HCT116 (cell line): ENCODE measurements around the gene CSH1. TPM values are rescaled to one million over a fixed set of nuclear protein-coding genes. Genes with fewer than 3 reads are reported as not detected.
A peak's percentile ranks its signal among the peaks of the same experiment; 100 is the strongest.

ENCODE experiments used
- ATAC-seq: fragments of 200-7000 bp; cut with Tn5 transposase; 2 replicates; pipeline ENCODE4 v1.9.1; 2020; ENCODE audit warnings: mild to moderate bottlenecking, moderate library complexity
- BruUV-seq: library from RNA; stranded (reverse); fragments of 400-500 nt; replicated peaks from 2 replicates; lab custom pipeline; 2021; lab: Mats Ljungman, UMichigan
- CTCF ChIA-PET: fragments of 300-600 bp; sonication (Branson Sonifier 250); formaldehyde crosslinking; loops from one replicate; lab custom pipeline; 2021; ENCODE audit warnings: antibody characterized with exemption; lab: Charles Lee
- POLR2A ChIA-PET: fragments of 300-600, 350-600 bp; sonication (Branson Sonifier 250); formaldehyde crosslinking; loops from one replicate; lab custom pipeline; 2021; ENCODE audit warnings: antibody characterized with exemption; lab: Charles Lee
- RAD21 ChIA-PET, 2 experiments: fragments of 300-600 bp; sonication (Branson Sonifier 250); formaldehyde crosslinking; loops; one replicate each; lab custom pipeline; 2023; ENCODE audit warnings: low total read pairs in 2 of 2; ENCODE audit not compliant: uncharacterized antibody in 2 of 2, unreplicated experiment in 2 of 2, low non-redundant PET in 1 of 2; lab: Charles Lee
- DNase-seq: peaks from one replicate; pipeline ENCODE4 v3.0.0-alpha.2; 2010; ENCODE audit warnings: low read depth, low spot score
- H2AFZ ChIP-seq: fragments of 200-600 bp; shearing (Covaris generic), sonication (generic); 2 replicates; pipeline ENCODE4 v1.6.1; 2017; ENCODE audit warnings: low read depth, mixed run types, mixed read lengths, antibody characterized with exemption, low read length; ENCODE audit not compliant: poor library complexity, severe bottlenecking
- H3K27ac ChIP-seq: 2 replicates; pipeline ENCODE4 v1.5.1; 2012; ENCODE audit warnings: low read depth, low read length
- H3K27me3 ChIP-seq: fragments of 200-600 bp; sonication (generic); 2 replicates; pipeline ENCODE4 v1.6.1; 2016; ENCODE audit warnings: mixed run types, low read length, mixed read lengths; ENCODE audit not compliant: insufficient read depth
- H3K36me3 ChIP-seq, 2 experiments: fragments of 200-500 bp in 1 of 2; fragments of 200-600 bp in 1 of 2; sonication (Bioruptor generic) in 1 of 2; sonication (generic) in 1 of 2; 2 replicates each; pipeline versions ENCODE4 v1.5.1 to v1.6.1; 2014 to 2016; ENCODE audit warnings: low read length in 2 of 2, inconsistent platforms in 1 of 2, mixed read lengths in 1 of 2, mixed run types in 1 of 2; ENCODE audit not compliant: insufficient read depth in 2 of 2, control insufficient read depth in 1 of 2
- H3K4me1 ChIP-seq, 2 experiments: fragments of 200-600 bp in 1 of 2; sonication (generic) in 1 of 2; 2 replicates each; pipeline versions ENCODE4 v1.5.1 to v1.6.1; 2012 to 2017; ENCODE audit warnings: low read length in 2 of 2, inconsistent platforms in 1 of 2, mild to moderate bottlenecking in 1 of 2, mixed read lengths in 1 of 2, mixed run types in 1 of 2, moderate library complexity in 1 of 2; ENCODE audit not compliant: insufficient read depth in 2 of 2, control insufficient read depth in 1 of 2
- H3K4me2 ChIP-seq: fragments of 200-600 bp; sonication (generic); 2 replicates; pipeline ENCODE4 v1.6.1; 2017; ENCODE audit warnings: mixed run types, low read length, mixed read lengths
- H3K4me3 ChIP-seq, 2 experiments: fragments of 200-600 bp in 1 of 2; sonication (generic) in 1 of 2; replicated peaks in 1 of 2; 2 replicates each; pipeline ENCODE4 v1.5.1; 2011 to 2016; ENCODE audit warnings: low read length in 2 of 2, control low read depth in 1 of 2, low read depth in 1 of 2, mild to moderate bottlenecking in 1 of 2, mixed read lengths in 1 of 2, mixed run types in 1 of 2
- H3K79me2 ChIP-seq: fragments of 200-600 bp; sonication (generic); 2 replicates; pipeline ENCODE4 v1.6.1; 2017; ENCODE audit warnings: mild to moderate bottlenecking, mixed run types, low read length, moderate library complexity, mixed read lengths; ENCODE audit not compliant: insufficient read depth
- H3K9ac ChIP-seq: fragments of 200-600 bp; sonication (generic); 2 replicates; pipeline ENCODE4 v1.6.1; 2016; ENCODE audit warnings: low read length, mixed read lengths
- H3K9me2 ChIP-seq: fragments of 200-600 bp; sonication (generic), shearing (Covaris generic); 2 replicates; pipeline ENCODE4 v1.6.1; 2017; ENCODE audit warnings: mixed run types, mild to moderate bottlenecking, moderate library complexity; ENCODE audit not compliant: insufficient read depth
- H3K9me3 ChIP-seq, 2 experiments: fragments of 200-500 bp in 1 of 2; fragments of 200-600 bp in 1 of 2; sonication (Bioruptor generic) in 1 of 2; sonication (generic) in 1 of 2; 2 replicates each; pipeline ENCODE4 v1.6.1; 2014 to 2017; ENCODE audit warnings: low read length in 2 of 2, mixed read lengths in 2 of 2, inconsistent platforms in 1 of 2, low read depth in 1 of 2, mild to moderate bottlenecking in 1 of 2, mixed run types in 1 of 2, moderate library complexity in 1 of 2; ENCODE audit not compliant: control insufficient read depth in 1 of 2, insufficient read depth in 1 of 2
- H4K20me1 ChIP-seq: fragments of 200-600 bp; sonication (generic), shearing (Covaris generic); 2 replicates; pipeline ENCODE4 v1.6.1; 2017; ENCODE audit warnings: mixed run types, mild to moderate bottlenecking, moderate library complexity; ENCODE audit not compliant: insufficient read depth
- ATF3 ChIP-seq: IDR thresholded peaks from 2 replicates; pipeline ENCODE4 v1.6.1; 2012
- CEBPB ChIP-seq: IDR thresholded peaks from 2 replicates; pipeline ENCODE4 v1.6.1; 2012; ENCODE audit warnings: low read depth
- CTCF ChIP-seq, 3 experiments: fragments of 200-600 bp in 1 of 3; sonication (generic) in 1 of 3; IDR thresholded peaks in 2 of 3; conservative IDR thresholded peaks in 1 of 3; 2 replicates each; pipeline ENCODE4 v1.5.1; 2012 to 2017; ENCODE audit warnings: low read depth in 2 of 3, low read length in 2 of 3, antibody characterized with exemption in 1 of 3, borderline replicate concordance in 1 of 3, control low read depth in 1 of 3, mild to moderate bottlenecking in 1 of 3, mixed read lengths in 1 of 3, mixed run types in 1 of 3, moderate library complexity in 1 of 3; ENCODE audit not compliant: insufficient read depth in 1 of 3
- EGR1 ChIP-seq: IDR thresholded peaks from 2 replicates; pipeline ENCODE4 v1.6.1; 2012; ENCODE audit warnings: low read depth
- ELF1 ChIP-seq: IDR thresholded peaks from 2 replicates; pipeline ENCODE4 v1.6.1; 2012; ENCODE audit warnings: low read depth, borderline replicate concordance
- EZH2phosphoT487 ChIP-seq: fragments of 200-600 bp; IDR thresholded peaks from 2 replicates; pipeline ENCODE4 v1.6.1; 2018; ENCODE audit warnings: antibody characterized with exemption, borderline replicate concordance
- POLR2AphosphoS5 ChIP-seq: IDR thresholded peaks from 2 replicates; pipeline ENCODE4 v1.6.1; 2011; ENCODE audit warnings: mild to moderate bottlenecking, low read depth, low read length, moderate library complexity
- RAD21 ChIP-seq: IDR thresholded peaks from 2 replicates; pipeline ENCODE4 v1.6.1; 2012; ENCODE audit warnings: low read depth, mild to moderate bottlenecking
- SP1 ChIP-seq: IDR thresholded peaks from 2 replicates; pipeline ENCODE4 v1.6.1; 2012; ENCODE audit warnings: low read depth
- TCF7L2 ChIP-seq: IDR thresholded peaks from 2 replicates; pipeline ENCODE4 v1.7.0; 2011; ENCODE audit warnings: borderline replicate concordance, inconsistent platforms; ENCODE audit not compliant: insufficient read depth, insufficient read length; ENCODE audit errors: extremely low read depth
- ZBTB33 ChIP-seq: IDR thresholded peaks from 2 replicates; pipeline ENCODE4 v1.6.1; 2011; ENCODE audit warnings: mild to moderate bottlenecking, low read length, moderate library complexity; ENCODE audit not compliant: insufficient replicate concordance; ENCODE audit errors: extremely low read depth
- ZFX ChIP-seq: fragments of 450-650 bp; IDR thresholded peaks from 2 replicates; pipeline ENCODE4 v1.6.1; 2017
- intact Hi-C: fragments of 100-400 bp; cut with micrococcal nuclease; formaldehyde crosslinking; loops from 2 replicates; pipeline ENCODE4 v1.10.0; 2022
- total RNA-seq: library from RNA; stranded (reverse); gene quantifications from one replicate; pipeline ENCODE4 v1.2.1, GENCODE V29; 2021; ENCODE audit not compliant: unreplicated experiment

CSH1 gene
- total RNA-seq, 1 experiment from 2014 or later: not detected

- TF ChIP-seq ATF3: no peak
- TF ChIP-seq RAD21: no peak
- TF ChIP-seq ZFX: no peak
- no peak for TF ChIP-seq CEBPB
- no peak for TF ChIP-seq EZH2phosphoT487
- TF ChIP-seq EGR1: no peak
These were observed 35.7 kb upstream of the CSH1 start, which contains the start of gene CD79B (continued) for GRCh38 chr17:63931981-63932561.

GRCh38 chr17:63930951-63931575 is 34.7 kb upstream of the CSH1 start:
- CTCF ChIA-PET: interaction anchor here (1.1 to 3.9 kb wide), 2 partner anchors 15 to 202 kb away, joined by 3 to 17 read pairs; no protein-coding TSS in a partner anchor
- peaks cover 0 to 11% of the 10 kb centered on the region in 2 experiments; a peak in 3 of 4 replicates for H3K4me1 ChIP-seq
- no peaks in the 10 kb centered on the region for H3K27me3 ChIP-seq
- H3K27ac ChIP-seq: no peak overlapping the region
- H3K79me2 ChIP-seq: no peaks in the 10 kb centered on the region
- TF ChIP-seq SP1: no peak
- TF ChIP-seq TCF7L2: no peak
- no peak for TF ChIP-seq ZBTB33
- TF ChIP-seq CEBPB: no peak
- no peak for TF ChIP-seq ELF1
- TF ChIP-seq CTCF (IDR thresholded peaks at IDR 0.05 in 2 of 3, conservative IDR thresholded peaks at IDR 0.05 in 1 of 3; ENCODE audit: borderline replicate concordance in 1 of 3, insufficient read depth in 1 of 3, low read depth in 2 of 3, low read length in 2 of 3): no peak
- no peak for TF ChIP-seq POLR2AphosphoS5
- TF ChIP-seq, all 23 proteins: peak for 0
- 0 out of 2 replicates have a peak overlapping the region, but pooled peaks have one; percentile 12 for H3K4me2 ChIP-seq
- no peaks in the 10 kb centered on the region for H3K9me3 ChIP-seq
- DNase-seq (no peak), ATAC-seq (peak; percentile 68)
- ChIA-PET POLR2A (no interaction called here), RAD21 (no interaction called here)
- no peak overlapping the region for H3K4me3 ChIP-seq
- intact Hi-C loops: no loop called here
- no peak overlapping the region for H3K9ac ChIP-seq
- BruUV-seq: no TSS peak
- H2AFZ ChIP-seq: no peak overlapping the region
- no peaks in the 10 kb centered on the region for H4K20me1 ChIP-seq
- no peaks in the 10 kb centered on the region for H3K9me2 ChIP-seq
- no peaks in the 10 kb centered on the region for H3K36me3 ChIP-seq
